ENCODE measurements around the gene OVCH2.
A peak's percentile ranks its signal among the peaks of the same experiment; 100 is the strongest.
"Not testable (repeated sequence)": the region's sequence is repeated elsewhere in the genome, so short reads cannot be mapped to it uniquely, and the experiment has no call there.

The OVCH2 gene

DNA sequence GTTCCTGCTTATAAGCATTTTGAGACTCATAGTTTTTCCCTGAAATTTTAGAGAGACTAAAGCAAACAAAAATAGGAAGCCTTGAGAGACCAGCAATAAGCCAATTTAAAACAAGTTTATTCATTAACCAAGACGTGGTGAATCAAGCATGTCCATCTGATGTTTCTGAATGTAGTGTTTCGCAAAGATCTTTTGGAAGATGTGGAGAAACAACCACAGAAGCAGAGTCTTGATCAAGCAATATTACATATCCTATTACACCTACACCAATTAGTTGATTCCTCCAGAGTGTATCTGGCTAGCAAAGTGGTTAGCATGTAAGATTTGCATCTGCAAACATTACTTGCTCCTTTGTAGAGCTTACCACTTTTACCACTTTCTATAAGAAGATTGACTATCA is at the start of gene OVCH2:
OVCH2 (minus strand) TSS at position 101 of the 400 bp plus-strand sequence; CDS start at position 18, 83 bp downstream.
- no peak for DNase-seq

- DNase-seq, result no peak
Observed at GRCh38 chr11:7749456-7749855, 43.2 kb upstream of the OVCH2 start.

DNA sequence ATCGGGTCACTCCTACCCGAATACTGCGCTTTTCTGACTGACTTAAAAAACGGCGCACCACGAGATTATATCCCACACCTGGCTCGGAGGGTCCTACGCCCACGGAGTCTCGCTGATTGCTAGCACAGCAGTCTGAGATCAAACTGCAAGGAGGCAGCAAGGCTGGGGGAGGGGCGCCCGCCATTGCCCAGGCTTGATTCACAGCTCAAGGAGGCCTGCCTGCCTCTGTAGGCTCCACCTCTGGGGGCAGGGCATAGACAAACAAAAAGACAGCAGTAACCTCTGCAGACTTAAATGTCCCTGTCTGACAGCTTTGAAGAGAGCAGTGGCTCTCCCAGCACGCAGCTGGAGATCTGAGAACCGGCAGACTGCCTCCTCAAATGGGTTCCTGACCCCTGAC is 28.5 kb upstream of the OVCH2 start:
- not testable (repeated sequence) for DNase-seq

GRCh38 chr11:7714786-7715185 is 8.5 kb upstream of the OVCH2 start:
- no peak for DNase-seq

- DNase-seq, result no peak
Observed at GRCh38 chr11:7703740-7704139, 2.5 kb downstream of the OVCH2 start.

DNA sequence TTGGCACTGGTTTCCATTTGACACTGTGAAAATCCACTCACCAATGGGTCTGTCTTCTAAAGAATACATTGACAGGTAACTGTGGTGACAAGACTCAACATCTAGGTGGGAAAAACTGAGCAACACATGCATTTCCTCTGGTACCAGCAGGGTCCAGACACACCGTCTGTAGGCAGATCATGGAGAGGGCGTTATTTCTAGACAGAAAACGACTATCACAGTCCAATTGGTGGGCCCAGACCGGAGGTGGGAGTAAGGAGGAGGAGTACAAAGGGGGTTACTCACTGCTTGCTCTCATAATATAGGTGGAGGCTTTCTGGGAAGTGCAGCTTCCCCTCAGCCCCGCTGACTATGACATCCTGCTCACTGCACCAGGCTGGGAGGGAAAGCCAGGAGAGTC is 9.9 kb downstream of the OVCH2 start:
- DNase-seq, result no peak

DNA sequence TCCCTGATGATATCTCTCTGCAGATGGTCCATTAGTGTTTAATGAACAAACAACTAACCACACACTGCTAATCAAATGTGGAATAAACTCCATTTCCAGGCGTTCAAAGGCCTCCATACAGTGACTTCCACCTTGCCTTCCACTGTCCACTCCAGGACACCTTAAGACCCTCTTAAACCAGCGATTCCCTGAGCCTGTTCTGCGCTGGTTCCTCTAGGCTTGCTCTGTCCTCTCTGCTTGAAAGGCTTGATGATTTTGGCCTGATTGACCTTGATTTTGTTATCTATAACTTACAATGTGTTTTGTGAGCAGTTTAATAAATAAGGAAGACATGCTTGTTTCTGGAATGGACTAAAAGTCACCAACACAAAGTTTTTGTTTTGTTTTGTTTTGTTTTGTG is 12.0 kb downstream of the OVCH2 start:
- no peak for DNase-seq

- no peak for DNase-seq
Observed at GRCh38 chr11:7692426-7692825, 13.9 kb downstream of the OVCH2 start.

GRCh38 chr11:7691759-7692350 is 14.4 kb downstream of the OVCH2 start:
- no peak for DNase-seq

GRCh38 chr11:7690648-7691047 is 15.6 kb downstream of the OVCH2 start:
- DNase-seq, result no peak

DNA sequence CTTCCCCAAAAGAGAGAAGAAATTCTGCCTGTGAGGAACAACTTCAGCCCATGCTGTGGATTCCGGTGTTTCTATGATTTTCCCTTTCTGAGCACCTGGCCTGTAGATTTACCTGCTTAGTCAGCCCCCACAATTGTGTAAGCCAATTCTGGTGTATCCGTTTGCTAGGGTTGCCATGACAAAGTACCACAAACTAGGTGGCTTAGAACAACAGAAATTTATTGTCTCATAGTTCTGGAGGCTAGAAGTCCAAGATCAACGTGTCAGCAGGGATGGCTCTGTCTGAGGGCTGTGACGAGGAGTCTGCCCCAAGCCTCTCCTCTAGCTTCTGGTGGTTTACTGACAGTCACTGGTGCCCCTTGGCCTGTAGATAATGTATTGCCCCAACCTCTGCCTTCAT is 17.0 kb downstream of the OVCH2 start:
- DNase-seq, result no peak

- peak in 1 of 2 experiments; percentile 45 for DNase-seq
Observed at GRCh38 chr11:7688238-7688826, 17.9 kb downstream of the OVCH2 start.

- no peak for DNase-seq
Observed at GRCh38 chr11:7687386-7687785, 18.9 kb downstream of the OVCH2 start.

DNA sequence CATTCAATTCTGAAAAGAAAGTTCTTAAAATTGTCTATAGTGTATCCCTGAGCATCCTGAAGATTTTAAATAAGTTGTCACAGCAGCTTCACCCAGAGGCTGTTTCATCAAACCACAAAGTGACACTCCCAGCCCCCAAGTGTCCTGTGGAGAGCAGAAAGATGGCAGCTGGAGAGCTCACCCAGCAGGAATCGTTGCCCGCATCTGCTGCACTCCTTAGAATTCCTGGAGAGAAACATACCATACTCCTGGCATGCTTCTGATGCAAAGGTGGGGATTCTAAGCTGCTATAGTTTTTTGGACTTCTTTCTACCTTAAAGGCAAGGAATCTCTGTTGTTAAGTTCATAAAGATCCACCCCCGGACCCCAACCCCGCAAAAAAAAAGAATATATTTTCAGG is 19.5 kb downstream of the OVCH2 start:
- DNase-seq, result no peak

DNA sequence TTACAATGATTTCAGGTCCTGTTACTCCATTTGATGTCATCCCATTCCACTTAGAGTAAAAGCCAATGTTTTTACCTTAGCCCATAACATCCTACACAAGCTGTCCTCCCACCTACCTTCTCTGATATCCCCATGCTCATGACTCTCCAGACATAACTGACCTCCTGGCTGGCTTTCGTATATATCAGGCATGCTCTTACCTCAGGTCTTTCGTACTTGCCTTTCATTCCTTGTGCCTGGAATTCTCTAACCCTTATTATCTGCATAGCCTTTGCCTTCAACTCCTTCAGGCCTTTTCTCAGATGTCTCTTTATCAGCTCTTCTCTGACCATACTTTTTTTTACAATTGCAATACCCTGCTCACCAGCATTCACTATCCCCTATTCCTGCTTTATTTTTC is 22.7 kb downstream of the OVCH2 start:
- DNase-seq, result no peak

- no peak for DNase-seq
Observed at GRCh38 chr11:7677796-7678201, 28.5 kb downstream of the OVCH2 start.

DNA sequence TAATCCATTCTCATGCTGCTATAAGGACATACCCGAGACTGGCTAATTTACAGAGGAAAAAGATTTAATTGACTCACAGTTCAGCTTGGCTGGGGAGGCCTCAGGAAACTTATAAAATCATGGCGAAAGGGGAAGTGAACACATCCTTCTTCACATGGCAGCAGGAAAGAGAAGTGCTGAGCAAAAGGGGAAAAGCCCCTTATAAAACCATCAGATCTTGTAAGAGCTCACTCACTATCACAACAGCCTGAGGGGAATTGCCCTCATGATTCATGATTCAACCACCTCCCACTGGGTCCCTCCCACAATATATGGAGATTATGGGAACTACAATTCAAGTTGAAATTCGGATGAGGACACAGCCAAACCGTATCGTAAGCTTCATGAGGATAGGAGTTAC is 29.2 kb downstream of the OVCH2 start:
- DNase-seq, result no peak

DNA sequence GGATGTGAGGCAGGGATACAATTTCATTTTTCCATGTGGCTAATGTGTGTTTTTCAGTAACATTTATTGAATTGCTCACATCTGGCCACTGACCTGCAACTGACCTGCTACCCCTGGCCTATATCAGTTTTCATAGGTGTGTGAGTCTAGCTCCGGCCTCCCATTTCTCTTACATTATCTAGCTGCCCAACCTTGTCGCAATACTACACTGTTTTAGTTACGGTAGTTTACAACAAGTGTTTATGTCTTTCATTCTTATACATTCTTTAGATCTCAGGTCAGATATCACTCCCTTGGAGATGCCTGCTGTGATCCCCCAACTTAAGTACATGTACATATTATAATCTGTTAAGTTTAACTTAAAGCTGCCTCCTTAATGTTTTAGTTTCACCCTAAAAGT is 30.6 kb downstream of the OVCH2 start:
- no peak for DNase-seq

DNA sequence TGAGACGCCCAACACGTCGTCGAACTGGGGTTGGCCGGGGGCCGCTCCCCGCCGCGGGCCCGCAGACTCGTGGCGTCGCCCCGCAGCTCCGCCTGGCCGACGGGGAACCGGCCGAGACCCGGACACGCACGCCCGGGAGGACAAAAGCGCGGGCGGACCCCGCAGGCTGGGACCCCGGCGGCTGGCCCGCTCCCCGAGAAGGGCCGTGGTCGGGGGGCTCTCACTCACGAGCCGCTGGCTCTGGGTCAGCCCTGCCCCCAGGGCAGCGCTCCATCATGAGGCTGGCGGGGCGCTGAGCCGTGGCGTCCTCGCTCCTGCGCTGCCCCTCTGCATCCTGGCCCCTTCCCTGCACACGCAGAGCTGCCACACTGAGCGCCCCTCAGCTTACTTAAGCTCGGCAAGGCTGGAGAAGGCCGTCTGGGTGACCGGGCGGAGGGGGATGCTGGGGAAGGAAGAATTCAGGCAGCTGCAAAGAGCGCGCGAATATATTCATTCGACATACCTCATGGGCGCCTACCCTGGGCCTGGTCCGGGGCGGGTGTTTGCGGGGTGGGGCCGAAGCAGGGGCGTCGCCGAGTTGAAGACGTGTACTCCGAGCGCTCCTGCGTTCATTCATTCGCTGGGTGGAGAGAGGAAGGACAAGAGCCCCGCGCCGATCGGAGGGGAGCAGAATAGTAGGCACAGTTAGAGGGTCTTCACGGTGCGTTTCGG is 32.4 kb downstream of the OVCH2 start:
- DNase-seq, result no peak

DNA sequence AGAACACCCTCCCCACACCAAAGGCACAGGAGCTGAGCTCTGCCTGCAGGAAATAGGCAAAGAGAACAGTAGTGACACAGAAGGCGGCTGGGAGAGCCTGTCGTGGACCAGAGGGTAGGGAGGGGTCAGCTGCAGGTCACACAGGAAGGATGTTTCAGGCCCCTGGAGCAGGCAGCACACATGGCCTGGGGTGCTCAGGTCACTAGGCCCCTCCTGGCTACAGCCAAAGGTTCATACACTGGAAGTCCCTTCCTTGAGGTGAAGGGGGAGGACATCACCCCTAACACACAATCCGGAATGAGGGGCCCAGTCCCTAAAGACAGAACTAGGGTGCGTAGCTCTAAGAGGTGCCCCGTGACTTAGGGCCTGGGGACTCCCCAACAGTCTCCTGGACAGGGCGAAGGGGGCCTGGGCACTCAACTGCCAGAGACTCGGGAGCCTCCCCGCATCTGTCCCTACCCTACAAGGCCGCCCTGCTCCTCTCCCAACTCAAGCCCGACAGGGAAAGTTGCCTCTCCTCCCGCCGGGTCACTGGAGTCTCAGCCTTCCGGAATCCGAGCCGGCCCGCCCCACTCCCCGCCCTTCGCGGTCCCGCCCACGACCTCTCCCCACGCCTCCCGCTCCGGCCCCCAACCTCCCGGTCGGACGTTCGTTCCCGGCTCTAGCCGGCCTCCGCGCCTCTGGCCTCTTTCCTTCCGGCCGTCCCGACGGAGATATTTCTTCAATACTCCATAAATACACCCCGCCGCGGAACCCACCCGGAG is 33.1 kb downstream of the OVCH2 start, which contains the start of gene CYB5R2:
CYB5R2 (minus strand) TSS at position 541 of the 764 bp plus-strand sequence. CDS start 675 bp downstream, outside the sequence.
- no peak for DNase-seq

GRCh38 chr11:7672276-7672959 is 33.9 kb downstream of the OVCH2 start:
- DNase-seq, result no peak

DNA sequence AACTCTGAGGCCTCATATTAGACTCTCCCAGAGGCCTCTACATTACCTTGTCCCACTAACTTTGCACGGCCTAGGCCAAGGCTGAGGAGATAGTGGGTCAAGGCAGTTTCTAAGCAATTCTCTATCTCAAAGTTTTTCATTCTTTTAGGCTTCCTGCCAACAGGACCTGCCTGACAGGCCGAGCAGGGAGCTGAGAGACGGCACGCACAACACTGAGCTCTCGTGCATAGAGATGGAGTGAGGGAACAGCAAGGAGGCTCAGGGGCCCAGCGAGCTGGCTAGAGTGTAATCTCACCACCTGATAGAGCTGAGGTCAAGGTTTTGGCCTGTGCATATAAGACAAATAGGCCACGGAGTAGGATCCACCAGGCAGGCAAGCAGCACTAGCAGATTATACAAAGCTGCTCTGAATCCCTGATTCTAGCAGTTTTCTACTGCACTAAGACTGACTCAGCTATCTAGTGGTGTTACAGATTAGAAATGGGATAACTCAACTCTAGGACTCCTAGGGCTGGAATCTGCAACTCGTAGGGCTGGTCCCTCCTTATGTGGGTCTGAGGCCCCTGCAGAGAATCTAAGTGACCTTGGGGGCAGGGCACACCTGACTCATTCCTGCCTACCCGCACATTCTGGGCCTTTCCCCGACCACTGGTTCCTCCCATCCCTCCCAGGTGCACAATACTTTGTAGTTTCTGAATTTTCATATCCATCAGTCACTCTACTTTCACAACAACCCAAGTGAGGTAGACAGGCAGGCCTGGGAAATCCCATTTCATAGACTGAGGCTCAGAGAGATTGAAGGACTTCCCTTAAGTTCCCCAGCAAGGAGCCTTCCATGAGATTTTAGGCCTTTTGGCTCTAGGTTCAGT is 34.7 kb downstream of the OVCH2 start:
- no peak for DNase-seq

Measured in NCI-H446 (cell line).